Adrenal gland (tissue), 5 donors: ENCODE data around the gene PGS1.

Experiments
- POLR2A ChIP-seq, 2 donors: fragments of 450-650 bp; IDR thresholded peaks; one replicate each; pipeline ENCODE4 v1.6.1; 2017; ENCODE audit warnings: antibody characterized with exemption in 2 of 2, mild to moderate bottlenecking in 2 of 2, moderate library complexity in 1 of 2
- TF ChIP-seq, protein P1 (sequence below), 6 experiments: fragments of 450-650 bp in 4 of 6; fragments of 200-600 bp in 2 of 6; sonication (generic) in 1 of 6; IDR thresholded peaks; 1 replicate in 5 of 6; 2 replicates in 1 of 6; pipeline versions ENCODE4 v1.5.1 to v1.8.0; 2016 to 2021; ENCODE audit warnings: antibody characterized with exemption in 6 of 6, mild to moderate bottlenecking in 2 of 6, moderate library complexity in 1 of 6
- donor health status: DM: no; HTN: no; CAD: no.

GRCh38 chr17:78357672-78358537 lies 20.5 kb upstream of the PGS1 start:
- TF ChIP-seq, protein P1, sequence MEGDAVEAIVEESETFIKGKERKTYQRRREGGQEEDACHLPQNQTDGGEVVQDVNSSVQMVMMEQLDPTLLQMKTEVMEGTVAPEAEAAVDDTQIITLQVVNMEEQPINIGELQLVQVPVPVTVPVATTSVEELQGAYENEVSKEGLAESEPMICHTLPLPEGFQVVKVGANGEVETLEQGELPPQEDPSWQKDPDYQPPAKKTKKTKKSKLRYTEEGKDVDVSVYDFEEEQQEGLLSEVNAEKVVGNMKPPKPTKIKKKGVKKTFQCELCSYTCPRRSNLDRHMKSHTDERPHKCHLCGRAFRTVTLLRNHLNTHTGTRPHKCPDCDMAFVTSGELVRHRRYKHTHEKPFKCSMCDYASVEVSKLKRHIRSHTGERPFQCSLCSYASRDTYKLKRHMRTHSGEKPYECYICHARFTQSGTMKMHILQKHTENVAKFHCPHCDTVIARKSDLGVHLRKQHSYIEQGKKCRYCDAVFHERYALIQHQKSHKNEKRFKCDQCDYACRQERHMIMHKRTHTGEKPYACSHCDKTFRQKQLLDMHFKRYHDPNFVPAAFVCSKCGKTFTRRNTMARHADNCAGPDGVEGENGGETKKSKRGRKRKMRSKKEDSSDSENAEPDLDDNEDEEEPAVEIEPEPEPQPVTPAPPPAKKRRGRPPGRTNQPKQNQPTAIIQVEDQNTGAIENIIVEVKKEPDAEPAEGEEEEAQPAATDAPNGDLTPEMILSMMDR (IDR thresholded peaks at IDR 0.05) = no peak
- TF ChIP-seq POLR2A (IDR thresholded peaks at IDR 0.05) = no peak
